CD4-positive, CD25-positive, alpha-beta regulatory T cell (primary cell): ENCODE measurements around the gene DDT. TPM values are rescaled to one million over a fixed set of nuclear protein-coding genes. Genes with fewer than 3 reads are reported as not detected.
"Not testable (repeated sequence)": the region's sequence is repeated elsewhere in the genome, so short reads cannot be mapped to it uniquely, and the experiment has no call there.

Source experiments
- ATAC-seq, 2 donors: fragments of 150-1000 bp; cut with Tn5 transposase; one replicate each; pipeline ENCODE4 v1.10.0; 2021; ENCODE audit warnings: low read depth in 2 of 2, moderate number of reproducible peaks in 2 of 2, moderate library complexity in 1 of 2
- DNase-seq, 3 donors: peaks; one replicate each; pipeline versions ENCODE4 v3.0.0 to v3.0.0-alpha.2; 2012 to 2022; ENCODE audit warnings: mixed read lengths in 1 of 3
- H3K27ac ChIP-seq: one replicate; pipeline ENCODE4 v1.7.0; 2013; ENCODE audit warnings: mild to moderate bottlenecking, low read length; ENCODE audit not compliant: insufficient read depth, poor library complexity, severe bottlenecking
- H3K27me3 ChIP-seq: one replicate; pipeline ENCODE4 v1.7.0; 2013; ENCODE audit warnings: low read length; ENCODE audit not compliant: control insufficient read depth, insufficient read depth
- H3K36me3 ChIP-seq: one replicate; pipeline ENCODE4 v1.7.0; 2013; ENCODE audit warnings: mild to moderate bottlenecking, low read length, moderate library complexity; ENCODE audit not compliant: control insufficient read depth, insufficient read depth
- H3K4me1 ChIP-seq: 2 replicates; pipeline ENCODE4 v1.7.0; 2013; ENCODE audit warnings: mild to moderate bottlenecking, low read length; ENCODE audit not compliant: insufficient read depth, control insufficient read depth, poor library complexity, severe bottlenecking
- H3K4me3 ChIP-seq: one replicate; pipeline ENCODE4 v1.7.0; 2013; ENCODE audit warnings: low read depth, mild to moderate bottlenecking, low read length, moderate library complexity
- H3K9me3 ChIP-seq, 2 experiments: 1 replicate in 1 of 2; 2 replicates in 1 of 2; pipeline ENCODE4 v1.7.0; 2013; ENCODE audit warnings: low read length in 2 of 2, mild to moderate bottlenecking in 1 of 2, moderate library complexity in 1 of 2; ENCODE audit not compliant: control insufficient read depth in 2 of 2
- H3K27ac Mint-ChIP-seq, 3 donors: one replicate each; pipeline ENCODE4 v1.8.0; 2020 to 2022; ENCODE audit warnings: mild to moderate bottlenecking in 3 of 3, mixed read lengths in 3 of 3, moderate library complexity in 2 of 3
- H3K27me3 Mint-ChIP-seq: one replicate; pipeline ENCODE4 v1.8.0; 2022; ENCODE audit warnings: mild to moderate bottlenecking, mixed read lengths
- H3K36me3 Mint-ChIP-seq: one replicate; pipeline ENCODE4 v1.8.0; 2020; ENCODE audit warnings: mixed read lengths
- H3K4me1 Mint-ChIP-seq, 4 donors: one replicate each; pipeline ENCODE4 v1.8.0; 2020 to 2022; ENCODE audit warnings: mixed read lengths in 4 of 4, mild to moderate bottlenecking in 1 of 4
- H3K4me3 Mint-ChIP-seq, 4 donors: one replicate each; pipeline ENCODE4 v1.8.0; 2020 to 2022; ENCODE audit warnings: mild to moderate bottlenecking in 4 of 4, mixed read lengths in 4 of 4, moderate library complexity in 3 of 4
- H3K9me3 Mint-ChIP-seq, 7 donors: one replicate each; pipeline ENCODE4 v1.8.0; 2020 to 2022; ENCODE audit warnings: mixed read lengths in 7 of 7, mild to moderate bottlenecking in 3 of 7, moderate library complexity in 2 of 7
- polyA plus RNA-seq, 4 donors: library from polyadenylated mRNA; unstranded; fragments of 300-500 nt; fragmentation: Illumina TruSeq; gene quantifications; one replicate each; pipeline ENCODE4 v1.2.3, GENCODE V29; 2021
- total RNA-seq: library from RNA; stranded (reverse); gene quantifications from one replicate; pipeline ENCODE4 v1.2.3, GENCODE V29; 2022

DDT gene
- total and polyA plus RNA-seq, 5 donors from 2014 or later = 68.0 to 142 (median 124) TPM

DNA sequence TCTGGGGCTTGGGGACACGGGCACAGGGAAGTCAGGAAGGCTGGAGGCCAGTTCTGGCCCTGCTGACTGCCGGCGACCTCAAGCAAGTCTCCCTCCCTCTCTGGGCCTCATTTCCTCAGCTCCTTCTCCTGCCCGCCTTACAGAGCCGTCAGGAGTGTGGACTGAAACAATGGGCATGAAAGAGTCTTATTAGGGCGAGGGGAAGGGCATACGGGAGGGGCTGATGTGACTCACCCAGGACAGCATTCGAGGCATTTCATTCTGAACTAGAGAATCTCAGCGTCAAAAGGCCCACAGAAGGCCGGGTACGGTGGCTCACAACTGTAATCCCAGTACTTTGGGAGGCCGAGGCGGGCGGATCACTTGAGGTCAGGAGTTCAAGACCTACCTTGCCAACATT, 34.1 kb downstream of the DDT start:
- not testable (repeated sequence) for H3K27ac Mint-ChIP-seq, DNase-seq

DNA sequence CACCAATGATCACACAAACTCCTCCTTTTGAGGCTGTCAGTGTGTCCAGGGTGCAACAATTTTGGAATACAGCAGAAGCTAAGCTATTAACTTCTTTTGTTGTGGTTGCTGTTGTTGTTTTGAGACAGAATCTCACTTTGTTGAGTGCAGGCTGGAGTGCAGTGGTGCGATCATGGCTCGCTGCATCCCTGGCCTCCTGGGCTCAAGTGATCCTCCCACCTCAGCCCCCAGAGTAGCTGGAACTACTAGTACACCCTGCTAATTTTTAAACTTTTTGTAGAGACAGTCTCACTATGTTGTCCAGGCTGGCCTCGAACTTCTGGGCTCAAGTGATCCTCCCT, 35.3 kb downstream of the DDT start:
- no peak for DNase-seq
- Mint-ChIP-seq H3K27ac (no peak overlapping the region), H3K36me3 (no peaks in the 10 kb centered on the region), H3K27me3 (peaks cover 11% of the 10 kb centered on the region), H3K4me3 (no peak overlapping the region), H3K9me3 (no peaks in the 10 kb centered on the region), H3K4me1 (peaks cover 0 to 3% (median 0%) of the 10 kb centered on the region in 4 donors)
- Histone ChIP-seq H3K27ac (no peak overlapping the region), H3K27me3 (no peaks in the 10 kb centered on the region), H3K4me3 (no peak overlapping the region), H3K4me1 (no peaks in the 10 kb centered on the region), H3K36me3 (no peaks in the 10 kb centered on the region), H3K9me3 (no peaks in the 10 kb centered on the region)
- no peak for ATAC-seq

More for the DNA sequence above, 34.1 kb downstream of the DDT start:
- not testable (repeated sequence) for H3K9me3 Mint-ChIP-seq, H3K36me3 ChIP-seq, ATAC-seq, H3K9me3 ChIP-seq, H3K4me3 Mint-ChIP-seq, H3K4me1 Mint-ChIP-seq, H3K4me1 ChIP-seq, H3K27ac ChIP-seq, H3K27me3 ChIP-seq, H3K4me3 ChIP-seq, H3K36me3 Mint-ChIP-seq
- H3K27me3 Mint-ChIP-seq = peaks cover 11% of the 10 kb centered on the region

DNA sequence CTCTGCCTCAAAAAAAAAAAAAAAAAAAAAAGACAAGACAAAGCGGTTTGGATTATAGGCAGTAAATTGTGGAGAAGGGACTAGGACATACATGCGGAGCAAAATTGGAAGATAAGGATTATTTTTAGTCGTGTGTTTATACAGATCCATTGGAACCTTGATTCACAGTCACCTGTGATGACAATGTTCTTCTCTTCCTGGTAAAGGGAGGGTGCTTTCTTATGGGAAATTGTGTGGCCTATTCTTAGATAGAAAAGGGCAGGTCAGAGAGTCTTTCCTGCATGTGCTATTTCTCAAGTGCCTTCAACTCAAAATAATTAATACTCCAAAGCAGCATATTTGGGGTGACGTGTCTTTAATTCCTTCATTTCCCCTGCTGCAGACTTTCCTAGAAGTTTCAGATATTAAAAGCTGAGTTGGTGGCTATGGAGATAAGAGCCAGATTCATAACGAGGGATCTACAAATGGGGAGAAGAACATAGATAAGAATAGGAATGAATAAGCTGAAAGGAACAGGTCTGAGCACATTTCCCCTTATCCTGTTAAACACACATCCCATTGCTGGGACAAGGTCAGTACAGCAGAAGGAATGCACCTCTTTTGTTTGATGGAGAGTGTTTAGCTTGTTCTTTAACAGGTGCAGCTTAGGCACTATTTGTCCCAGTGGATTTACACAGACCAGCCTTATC, 35.8 kb downstream of the DDT start:
- H3K4me1 Mint-ChIP-seq = peaks cover 0 to 3% (median 0%) of the 10 kb centered on the region in 4 donors
- H3K27me3 Mint-ChIP-seq = peaks cover 11% of the 10 kb centered on the region
- no peak overlapping the region for H3K4me3 Mint-ChIP-seq
- Histone ChIP-seq H3K27ac (no peak overlapping the region), H3K36me3 (no peaks in the 10 kb centered on the region), H3K9me3 (no peaks in the 10 kb centered on the region), H3K27me3 (no peaks in the 10 kb centered on the region), H3K4me1 (no peaks in the 10 kb centered on the region), H3K4me3 (no peak overlapping the region)
- ATAC-seq (no peak), DNase-seq (no peak)
- no peaks in the 10 kb centered on the region for H3K9me3 Mint-ChIP-seq
- H3K36me3 Mint-ChIP-seq = no peaks in the 10 kb centered on the region
- no peak overlapping the region for H3K27ac Mint-ChIP-seq

DNA sequence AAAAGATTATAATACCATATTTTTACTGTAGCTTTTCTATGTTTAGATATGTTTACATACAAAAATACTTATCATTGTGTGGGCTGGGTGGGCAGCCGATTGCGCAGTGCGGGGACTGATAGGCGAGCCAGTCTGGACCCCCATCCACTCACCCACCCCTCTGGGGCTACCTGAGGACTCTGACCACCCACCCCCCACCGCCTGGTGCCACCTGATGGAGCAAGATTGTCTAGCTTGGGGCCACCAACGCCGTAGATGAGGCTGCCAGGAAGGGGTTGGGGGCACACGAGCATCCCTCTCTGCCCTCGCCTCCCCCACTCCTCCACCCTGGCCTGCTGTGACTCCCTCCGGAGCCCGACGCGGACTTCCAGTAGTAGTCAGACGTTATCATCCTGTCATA, 47.7 kb downstream of the DDT start:
- Histone ChIP-seq H3K36me3 (peaks cover 12% of the 10 kb centered on the region), H3K27me3 (no peaks in the 10 kb centered on the region), H3K4me3 (no peak overlapping the region), H3K9me3 (peaks cover 4 to 6% of the 10 kb centered on the region in 2 experiments), H3K4me1 (no peaks in the 10 kb centered on the region), H3K27ac (no peak overlapping the region)
- H3K27ac Mint-ChIP-seq = no peak overlapping the region
- peaks cover 0 to 12% (median 7%) of the 10 kb centered on the region in 7 donors for H3K9me3 Mint-ChIP-seq
- peaks cover 0 to 4% (median 2%) of the 10 kb centered on the region in 4 donors for H3K4me1 Mint-ChIP-seq
- DNase-seq (no peak), ATAC-seq (no peak)
- H3K27me3 Mint-ChIP-seq = no peaks in the 10 kb centered on the region
- H3K36me3 Mint-ChIP-seq = peaks cover 30% of the 10 kb centered on the region
- no peak overlapping the region for H3K4me3 Mint-ChIP-seq

DNA sequence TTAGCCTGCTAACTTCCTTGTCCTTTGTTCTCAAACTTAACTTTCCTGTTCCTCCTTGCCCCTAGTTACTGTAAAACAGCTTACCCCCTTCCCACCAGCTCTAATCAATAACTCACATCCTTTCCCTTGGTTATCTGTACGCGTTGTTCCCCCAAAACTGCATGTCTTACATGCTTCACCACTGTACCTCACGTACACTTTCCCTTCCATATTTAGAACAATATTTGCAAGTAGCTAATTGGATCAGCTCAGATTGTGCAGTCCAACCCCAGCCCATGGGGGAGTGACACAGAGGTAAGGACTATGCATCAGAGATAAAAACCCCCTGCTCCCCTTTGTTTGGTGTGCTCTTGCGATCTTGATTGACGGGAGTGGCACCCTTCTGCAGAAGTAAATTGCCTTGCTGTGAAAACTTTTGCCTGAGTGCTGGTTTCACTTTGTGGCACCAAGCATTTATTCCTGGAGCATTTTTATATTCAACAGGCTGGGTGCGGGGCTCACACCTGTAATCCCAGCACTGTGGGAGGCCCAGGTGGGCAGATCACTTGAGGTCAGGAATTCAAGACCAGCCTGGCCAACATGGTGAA, 49.1 kb downstream of the DDT start:
- Mint-ChIP-seq H3K4me3 (no peak overlapping the region), H3K9me3 (peaks cover 0 to 12% (median 4%) of the 10 kb centered on the region in 7 donors), H3K36me3 (peaks cover 24% of the 10 kb centered on the region), H3K4me1 (peaks cover 0 to 4% (median 2%) of the 10 kb centered on the region in 4 donors), H3K27ac (no peak overlapping the region), H3K27me3 (no peaks in the 10 kb centered on the region)
- DNase-seq = no peak
- ATAC-seq = no peak
- Histone ChIP-seq H3K27me3 (no peaks in the 10 kb centered on the region), H3K4me1 (no peaks in the 10 kb centered on the region), H3K9me3 (peaks cover 4 to 6% of the 10 kb centered on the region in 2 experiments), H3K36me3 (peaks cover 12% of the 10 kb centered on the region), H3K27ac (no peak overlapping the region), H3K4me3 (no peak overlapping the region)

DNA sequence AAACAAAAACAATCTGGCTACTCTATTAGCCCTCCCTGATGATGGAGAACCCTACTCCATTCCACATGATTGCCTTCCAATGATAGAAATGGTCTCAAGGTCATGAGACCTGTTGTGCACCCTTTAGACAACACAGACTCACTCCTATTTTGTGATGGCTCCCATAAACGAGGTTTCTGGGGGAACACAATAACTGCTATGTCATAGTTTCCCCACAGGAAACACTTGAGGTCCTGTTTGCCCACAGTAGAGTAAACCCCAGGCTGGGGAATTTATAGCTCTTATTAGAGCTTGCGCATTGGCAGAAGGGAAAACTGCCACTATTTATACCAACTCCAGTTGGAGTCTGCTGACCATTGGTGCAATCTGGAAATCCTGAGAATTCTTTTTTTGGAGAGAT, 51.3 kb downstream of the DDT start:
- ATAC-seq (no peak), DNase-seq (no peak)
- Histone ChIP-seq H3K27me3 (no peaks in the 10 kb centered on the region), H3K36me3 (peaks cover 8% of the 10 kb centered on the region), H3K4me3 (no peak overlapping the region), H3K9me3 (peaks cover 4 to 6% of the 10 kb centered on the region in 2 experiments), H3K4me1 (no peaks in the 10 kb centered on the region), H3K27ac (no peak overlapping the region)
- Mint-ChIP-seq H3K4me3 (no peak overlapping the region), H3K36me3 (peaks cover 16% of the 10 kb centered on the region), H3K27me3 (no peaks in the 10 kb centered on the region), H3K9me3 (peaks cover 0 to 12% (median 2%) of the 10 kb centered on the region in 7 donors), H3K27ac (no peak overlapping the region), H3K4me1 (peaks cover 0 to 2% (median under 1%) of the 10 kb centered on the region in 4 donors)

DNA sequence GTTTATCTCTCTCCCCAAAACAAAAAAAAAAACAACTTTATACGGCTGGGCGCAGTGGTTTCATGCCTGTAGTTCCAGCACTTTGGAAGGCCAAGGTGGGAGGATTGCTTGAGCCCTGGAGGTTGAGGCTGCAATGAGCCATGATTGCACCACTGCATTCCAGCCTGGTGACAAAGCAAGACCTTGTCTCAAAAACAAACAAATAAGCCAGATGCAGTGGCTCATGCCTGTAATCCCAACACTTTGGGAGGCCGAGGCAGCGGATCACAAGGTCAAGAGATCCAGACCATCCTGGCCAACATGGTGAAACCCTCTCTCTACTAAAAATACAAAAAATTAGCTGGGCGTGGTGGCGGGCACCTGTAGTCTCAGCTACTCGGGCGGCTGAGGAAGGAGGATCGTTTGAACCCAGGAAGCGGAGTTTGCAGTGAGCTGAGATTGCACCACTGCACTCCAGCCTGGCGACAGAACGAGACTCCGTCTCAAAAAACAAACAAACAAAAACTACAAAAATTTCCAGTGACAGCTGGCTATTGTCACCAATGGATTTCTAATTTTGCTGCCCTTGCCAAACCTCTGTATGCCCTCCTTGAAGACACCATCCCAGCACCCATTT, 52.5 kb downstream of the DDT start:
- H3K27me3 ChIP-seq, H3K27me3 Mint-ChIP-seq, H3K9me3 ChIP-seq, H3K27ac ChIP-seq, ATAC-seq, H3K4me3 ChIP-seq, H3K4me3 Mint-ChIP-seq, H3K4me1 Mint-ChIP-seq, H3K27ac Mint-ChIP-seq, H3K36me3 ChIP-seq, DNase-seq, H3K4me1 ChIP-seq: not testable (repeated sequence)
- Mint-ChIP-seq H3K9me3 (peaks cover 0 to 10% (median 2%) of the 10 kb centered on the region in 7 donors), H3K36me3 (peaks cover 16% of the 10 kb centered on the region)
